Measurements from ENCODE around the gene C1orf167.

DNA sequence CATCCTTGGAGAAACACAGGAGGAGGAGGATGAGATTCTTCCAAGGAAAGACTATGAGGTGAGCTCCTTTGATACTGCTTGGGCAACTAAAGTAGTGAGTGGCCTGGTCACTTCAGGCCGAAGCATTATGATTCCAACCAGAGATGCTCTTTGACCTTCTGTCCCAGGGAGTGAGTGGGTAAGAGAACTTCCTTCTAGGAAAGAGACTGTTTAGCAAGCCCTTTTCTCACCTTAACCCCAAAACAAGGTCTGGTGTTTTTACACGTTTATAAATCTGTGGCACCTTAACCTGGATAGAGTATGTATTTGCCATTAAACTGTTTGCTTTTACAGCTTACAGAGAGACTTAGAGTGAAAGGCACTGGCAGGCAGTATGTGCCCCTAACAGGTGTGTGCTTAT, 45.1 kb downstream of the C1orf167 start:
- TF ChIP-seq MYC (IDR thresholded peaks at IDR 0.05; ENCODE audit: low read depth, low read length) = no peak
- TF ChIP-seq POLR2A (IDR thresholded peaks at IDR 0.05; ENCODE audit: extremely low read depth, insufficient read length) = no peak
- TF ChIP-seq, protein P1, sequence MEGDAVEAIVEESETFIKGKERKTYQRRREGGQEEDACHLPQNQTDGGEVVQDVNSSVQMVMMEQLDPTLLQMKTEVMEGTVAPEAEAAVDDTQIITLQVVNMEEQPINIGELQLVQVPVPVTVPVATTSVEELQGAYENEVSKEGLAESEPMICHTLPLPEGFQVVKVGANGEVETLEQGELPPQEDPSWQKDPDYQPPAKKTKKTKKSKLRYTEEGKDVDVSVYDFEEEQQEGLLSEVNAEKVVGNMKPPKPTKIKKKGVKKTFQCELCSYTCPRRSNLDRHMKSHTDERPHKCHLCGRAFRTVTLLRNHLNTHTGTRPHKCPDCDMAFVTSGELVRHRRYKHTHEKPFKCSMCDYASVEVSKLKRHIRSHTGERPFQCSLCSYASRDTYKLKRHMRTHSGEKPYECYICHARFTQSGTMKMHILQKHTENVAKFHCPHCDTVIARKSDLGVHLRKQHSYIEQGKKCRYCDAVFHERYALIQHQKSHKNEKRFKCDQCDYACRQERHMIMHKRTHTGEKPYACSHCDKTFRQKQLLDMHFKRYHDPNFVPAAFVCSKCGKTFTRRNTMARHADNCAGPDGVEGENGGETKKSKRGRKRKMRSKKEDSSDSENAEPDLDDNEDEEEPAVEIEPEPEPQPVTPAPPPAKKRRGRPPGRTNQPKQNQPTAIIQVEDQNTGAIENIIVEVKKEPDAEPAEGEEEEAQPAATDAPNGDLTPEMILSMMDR (IDR thresholded peaks at IDR 0.05; ENCODE audit: low read depth, low read length) = no peak

All from NB4 (cell line).